ENCODE results near the gene CACNA1C.

The CACNA1C gene

GRCh38 chr12:2286461-2287131, 233.8 kb downstream of the CACNA1C start:
- no peak for DNase-seq

GRCh38 chr12:2287151-2287550, 234.4 kb downstream of the CACNA1C start:
- DNase-seq = no peak

- no peak for DNase-seq
Observed at GRCh38 chr12:2287589-2287988, 234.8 kb downstream of the CACNA1C start.

GRCh38 chr12:2288001-2288400, 235.2 kb downstream of the CACNA1C start:
- DNase-seq = no peak

- DNase-seq = no peak
Observed at GRCh38 chr12:2288471-2288870, 235.7 kb downstream of the CACNA1C start.

GRCh38 chr12:2288875-2289274, 236.1 kb downstream of the CACNA1C start:
- DNase-seq = no peak

- DNase-seq = no peak
Observed at GRCh38 chr12:2289525-2289924, 236.7 kb downstream of the CACNA1C start.

GRCh38 chr12:2290091-2290490, 237.3 kb downstream of the CACNA1C start:
- DNase-seq = no peak

- DNase-seq = no peak
Observed at GRCh38 chr12:2290516-2291065, 237.8 kb downstream of the CACNA1C start.

- DNase-seq = peak; percentile 56
Observed at GRCh38 chr12:2291182-2291832, 238.5 kb downstream of the CACNA1C start.

- no peak for DNase-seq
Observed at GRCh38 chr12:2291947-2292346, 239.2 kb downstream of the CACNA1C start.

- DNase-seq = no peak
Observed at GRCh38 chr12:2292560-2292959, 239.8 kb downstream of the CACNA1C start.

- DNase-seq = peak; percentile 31
Observed at GRCh38 chr12:2294651-2295475, 242.1 kb downstream of the CACNA1C start.

GRCh38 chr12:2295941-2296461, 243.2 kb downstream of the CACNA1C start:
- DNase-seq = no peak

GRCh38 chr12:2297004-2297403, 244.2 kb downstream of the CACNA1C start:
- no peak for DNase-seq

GRCh38 chr12:2297658-2298057, 244.9 kb downstream of the CACNA1C start:
- DNase-seq = no peak

- DNase-seq = no peak
Observed at GRCh38 chr12:2298556-2299200, 245.9 kb downstream of the CACNA1C start.

- peak; percentile 30 for DNase-seq
Observed at GRCh38 chr12:2299206-2299605, 246.4 kb downstream of the CACNA1C start.

GRCh38 chr12:2300168-2300567, 247.4 kb downstream of the CACNA1C start:
- no peak for DNase-seq

- no peak for DNase-seq
Observed at GRCh38 chr12:2300886-2301285, 248.1 kb downstream of the CACNA1C start.

GRCh38 chr12:2301531-2302461, 249.0 kb downstream of the CACNA1C start:
- DNase-seq = no peak

Data from stimulated activated CD8-positive, alpha-beta memory T cell treated with anti-CD3 and anti-CD28 coated beads, Interleukin-4, amount 100 ng/mL, for 48 hours (primary cell).